Hippocampal formation (tissue), 2 donors: ENCODE data around the gene CD58.
"Not testable (repeated sequence)": the region's sequence is repeated elsewhere in the genome, so short reads cannot be mapped to it uniquely, and the experiment has no call there.

Source experiments
- DNase-seq, 2 donors: peaks; one replicate each; lab custom pipeline; 2025; lab: John Stamatoyannopoulos, UW

The CD58 gene, protein sequence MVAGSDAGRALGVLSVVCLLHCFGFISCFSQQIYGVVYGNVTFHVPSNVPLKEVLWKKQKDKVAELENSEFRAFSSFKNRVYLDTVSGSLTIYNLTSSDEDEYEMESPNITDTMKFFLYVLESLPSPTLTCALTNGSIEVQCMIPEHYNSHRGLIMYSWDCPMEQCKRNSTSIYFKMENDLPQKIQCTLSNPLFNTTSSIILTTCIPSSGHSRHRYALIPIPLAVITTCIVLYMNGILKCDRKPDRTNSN

DNA sequence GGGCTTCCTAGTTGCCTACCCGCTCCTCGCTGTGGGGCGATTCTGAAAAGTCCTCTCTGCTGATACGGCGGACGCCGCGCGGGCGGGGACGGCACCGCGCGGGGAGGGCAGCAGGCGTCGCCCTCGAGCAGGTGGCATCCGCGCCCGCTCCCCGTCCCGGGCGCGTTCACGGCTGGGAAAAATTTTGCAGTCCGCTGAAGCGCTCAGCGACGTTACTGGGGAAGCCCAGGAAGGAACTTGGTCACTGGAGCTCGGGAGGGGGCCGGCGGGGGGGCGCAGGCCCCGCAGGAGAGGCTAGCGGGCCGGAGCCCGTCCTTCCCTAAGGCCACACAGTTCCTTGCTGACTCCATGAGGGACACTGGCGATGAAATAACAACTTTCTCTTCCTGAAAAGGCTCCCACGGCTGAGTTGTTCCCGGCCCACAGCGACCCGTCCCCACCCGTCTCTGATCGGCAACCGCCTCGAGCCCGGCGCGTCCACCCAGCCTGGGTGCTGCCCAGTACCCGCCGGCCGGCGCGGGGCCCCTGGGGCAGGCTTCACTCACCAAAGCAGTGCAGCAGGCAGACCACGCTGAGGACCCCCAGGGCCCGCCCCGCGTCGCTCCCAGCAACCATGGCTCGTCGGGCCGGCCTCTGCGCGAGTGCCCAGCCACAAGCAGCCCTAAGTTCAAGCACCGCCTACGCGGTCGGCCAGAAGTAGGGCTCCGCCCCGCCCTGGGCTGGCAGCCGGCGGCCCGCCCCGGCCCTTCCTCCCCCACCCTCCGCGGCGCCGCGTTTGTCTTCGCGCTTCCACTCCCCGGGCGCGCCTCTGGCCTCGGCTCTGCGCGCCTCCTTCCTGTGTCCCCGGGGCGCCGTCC is at the start of gene CD58:
TSS of gene CD58 (minus strand) at position 669 of the 857 bp plus-strand sequence. CDS start at position 615, 54 bp downstream.
- peak; percentile 51 to 74 for DNase-seq

DNA sequence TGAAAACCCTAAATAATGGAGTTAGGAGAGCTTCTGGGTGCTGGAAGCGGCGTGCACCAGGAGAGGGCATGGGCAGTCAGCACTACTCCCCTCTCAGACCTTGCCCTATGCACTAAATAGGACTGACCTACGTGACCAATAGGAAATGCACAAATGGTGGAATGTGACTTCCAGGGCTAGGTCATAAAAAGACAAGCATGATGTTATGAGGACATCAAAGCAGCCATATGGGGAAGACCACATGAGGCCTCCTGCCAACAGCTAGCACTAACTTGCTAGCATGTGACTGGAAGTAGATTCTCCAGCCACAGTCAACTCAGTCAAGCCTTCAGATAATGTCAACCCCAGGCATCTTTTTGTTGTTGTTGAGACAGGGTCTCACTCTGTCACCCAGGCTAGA is 49.6 kb upstream of the CD58 start:
- not testable (repeated sequence) for DNase-seq

DNA sequence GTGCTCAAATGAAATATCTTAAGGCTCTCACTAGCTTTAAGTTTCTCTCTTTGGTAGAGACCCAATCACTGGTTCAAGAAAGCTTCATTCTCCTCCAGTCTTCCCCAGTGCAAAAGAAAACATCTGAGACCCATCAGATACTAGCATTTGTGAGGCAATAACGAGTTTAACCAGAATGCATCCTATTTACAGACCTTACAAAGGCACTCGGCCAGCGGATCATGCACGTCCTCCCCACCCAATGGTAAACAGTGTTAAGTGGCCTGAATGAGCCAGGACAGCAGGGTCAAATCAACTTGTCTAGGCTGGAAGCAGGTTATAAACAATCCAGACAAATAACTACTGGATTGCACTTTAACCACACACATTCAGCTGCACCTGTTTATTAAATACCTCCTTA is 48.3 kb upstream of the CD58 start:
- DNase-seq: not testable (repeated sequence)

DNA sequence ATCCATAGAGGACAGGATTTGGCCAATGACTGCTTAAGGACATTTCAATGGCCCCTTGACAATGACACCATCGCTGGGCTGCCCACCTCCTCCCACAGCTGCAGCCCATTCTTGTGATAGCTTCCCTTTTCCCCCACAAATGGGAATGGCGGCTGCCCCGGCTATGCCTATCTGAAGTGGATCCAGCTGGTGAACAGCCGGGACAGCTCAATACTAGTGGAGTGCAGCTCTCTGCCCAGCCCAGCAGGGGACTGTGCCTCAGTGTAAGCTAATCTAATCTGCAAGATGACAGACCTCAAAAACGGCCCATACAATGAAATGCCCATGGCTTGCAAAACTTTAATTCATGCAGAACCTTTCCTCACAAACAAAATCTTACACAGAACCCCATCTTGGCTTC is 47.0 kb upstream of the CD58 start:
- DNase-seq: not testable (repeated sequence)

DNA sequence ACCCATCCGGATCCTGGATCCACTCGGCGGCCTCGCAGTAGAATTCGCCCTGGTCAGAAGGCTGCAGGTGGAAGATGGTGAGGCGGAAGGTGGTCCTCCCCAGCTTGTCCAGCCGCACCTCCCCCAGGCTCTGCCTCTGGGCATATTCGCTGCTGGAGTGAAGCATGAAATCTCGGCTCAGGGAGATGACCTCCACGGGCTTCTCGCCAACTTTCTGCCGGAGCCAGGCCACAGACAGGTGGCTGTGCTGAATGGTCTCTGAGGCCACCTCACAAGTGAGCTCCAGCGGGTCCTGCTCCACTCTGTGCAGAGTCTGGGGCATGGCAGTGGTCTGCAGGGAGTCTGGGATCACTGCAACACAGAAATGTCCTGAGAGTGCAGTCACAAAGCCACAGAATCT is 43.0 kb upstream of the CD58 start:
- not testable (repeated sequence) for DNase-seq

DNA sequence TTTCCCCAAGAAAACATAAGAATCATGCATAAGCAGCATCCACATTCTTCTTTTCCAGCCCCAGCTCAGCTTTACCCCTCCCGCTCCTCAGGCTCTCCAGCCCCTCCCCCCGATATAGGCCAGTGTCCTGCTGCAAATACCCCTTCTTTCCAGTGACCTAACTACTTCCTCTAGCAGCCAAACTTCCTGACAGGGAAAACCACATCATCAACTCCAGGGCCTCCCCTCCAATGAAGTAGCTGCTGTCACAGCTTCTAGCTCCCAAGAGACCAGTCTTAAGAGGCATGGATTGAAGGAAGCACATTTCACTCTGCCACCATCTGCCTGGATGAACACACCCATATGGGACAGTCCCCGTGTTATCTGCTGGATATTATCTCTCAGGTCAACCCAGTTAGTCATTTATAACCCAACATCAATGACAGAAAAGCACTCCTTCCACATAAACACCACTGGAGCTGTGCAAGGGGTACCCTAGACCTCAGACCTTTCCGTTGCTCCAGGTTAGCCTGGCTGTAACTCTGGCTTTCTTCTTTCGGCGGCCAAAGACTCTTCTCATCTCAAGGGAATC is 39.1 kb upstream of the CD58 start:
- DNase-seq: not testable (repeated sequence)

DNA sequence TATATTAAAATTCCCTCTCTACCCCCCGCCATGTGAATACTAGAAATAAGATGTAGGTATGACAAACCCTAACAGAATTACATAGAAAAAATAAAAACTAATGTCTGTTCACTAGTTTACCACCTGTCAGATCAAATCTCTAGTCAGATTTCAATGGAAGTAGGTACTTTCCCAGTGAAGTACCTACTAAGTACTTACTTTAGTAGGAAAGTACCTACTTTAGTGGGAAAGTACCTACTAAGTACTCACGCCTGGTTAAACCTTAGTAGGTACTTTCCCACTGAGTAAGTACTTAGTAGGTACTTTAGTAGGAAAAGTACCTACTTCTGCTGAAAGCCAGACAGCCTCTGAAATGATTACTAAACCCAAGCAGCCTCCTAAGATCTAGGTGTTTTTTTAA is 38.0 kb upstream of the CD58 start:
- not testable (repeated sequence) for DNase-seq

DNA sequence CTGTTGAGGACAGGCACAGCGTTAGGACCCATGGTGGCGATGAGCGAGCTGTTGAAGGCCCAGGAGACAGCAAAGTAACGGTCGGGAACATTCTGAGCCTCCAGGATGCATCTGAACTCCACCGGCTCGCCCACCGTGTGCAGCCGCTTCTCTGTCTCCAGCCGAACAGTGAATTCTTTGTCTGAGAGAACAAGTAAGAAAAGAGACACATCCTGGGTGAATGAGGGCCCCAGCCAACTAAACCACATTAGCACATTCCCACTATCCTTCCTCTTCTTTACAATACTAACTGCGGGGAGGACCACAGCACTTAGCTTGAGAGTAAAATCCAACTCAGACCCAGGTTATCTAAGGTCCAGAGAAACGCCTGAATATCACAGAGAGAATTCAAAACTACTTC is 37.3 kb upstream of the CD58 start:
- not testable (repeated sequence) for DNase-seq

DNA sequence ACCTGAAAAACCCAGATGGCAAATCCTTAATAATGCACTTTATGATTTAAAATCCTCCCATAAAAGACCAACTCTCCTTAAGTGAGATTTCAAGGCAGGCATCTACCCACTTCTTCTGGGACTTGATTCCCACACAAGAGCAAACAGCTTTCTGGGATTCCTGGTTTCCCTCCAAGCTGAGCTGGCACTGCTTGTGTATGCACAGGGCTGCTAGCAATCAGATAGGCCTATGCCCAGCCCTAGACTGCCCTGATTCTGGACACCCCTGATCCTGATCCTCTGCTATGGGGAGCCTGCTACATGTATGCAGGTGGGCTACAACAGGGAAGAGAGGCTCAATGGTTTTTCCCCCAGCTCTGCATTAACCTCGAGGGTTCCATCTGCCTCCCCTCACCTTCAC is 36.6 kb upstream of the CD58 start:
- not testable (repeated sequence) for DNase-seq

DNA sequence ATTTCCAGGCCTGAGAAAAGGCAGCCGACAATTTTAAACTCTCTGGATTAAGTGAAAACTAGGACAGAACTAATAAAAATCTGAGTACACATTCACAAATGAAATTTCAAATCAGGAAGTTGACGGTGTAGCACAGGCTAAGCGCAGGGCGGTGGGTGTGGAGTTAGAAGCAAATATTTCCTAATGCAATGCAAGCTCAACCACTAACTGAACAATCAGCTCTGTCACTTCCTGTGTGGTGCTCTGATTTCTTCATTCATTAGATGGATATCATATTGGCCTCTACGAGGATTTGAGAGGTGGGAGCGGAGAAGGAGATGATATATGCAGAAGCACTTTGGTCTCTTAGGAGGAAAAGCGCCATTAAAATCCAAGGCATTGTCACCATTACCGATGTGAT is 35.2 kb upstream of the CD58 start:
- DNase-seq: not testable (repeated sequence)

DNA sequence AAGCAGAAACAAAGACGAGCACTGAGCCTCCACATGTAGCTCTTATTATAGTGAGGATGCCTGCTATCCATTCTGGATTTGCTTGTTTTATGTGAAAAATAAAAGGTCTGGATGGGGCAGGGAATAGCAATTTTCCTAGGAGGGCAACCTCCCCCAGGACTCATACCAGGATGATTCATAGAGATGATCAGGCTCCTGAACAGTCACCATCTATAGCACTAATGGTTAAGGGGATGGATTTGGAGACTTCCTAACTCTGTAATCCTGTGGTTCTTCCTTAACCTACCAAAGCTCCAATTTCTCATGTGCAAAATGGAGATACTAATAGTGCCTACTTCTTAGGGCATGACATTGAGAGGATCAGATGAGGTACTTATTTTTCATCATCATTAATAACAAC is 34.5 kb upstream of the CD58 start:
- no peak for DNase-seq

DNA sequence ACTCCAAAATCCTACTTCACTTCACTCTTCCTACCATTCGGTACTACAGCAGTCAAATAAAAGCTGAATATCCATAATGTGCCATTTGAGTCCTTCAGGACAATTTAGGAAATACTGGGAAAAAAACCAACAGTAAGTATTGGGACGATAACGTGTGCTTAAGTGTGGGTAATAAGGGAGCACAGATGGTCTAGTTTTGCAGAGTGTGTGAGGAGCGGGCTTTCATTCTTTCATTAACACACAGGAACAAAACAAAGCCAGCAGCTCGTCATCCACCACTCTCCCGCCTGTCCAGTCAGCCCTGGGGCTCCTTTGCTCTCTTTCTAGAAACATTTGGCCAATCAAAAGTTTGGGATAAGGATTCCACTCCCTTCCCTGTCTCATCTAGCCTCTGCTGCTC is 33.6 kb upstream of the CD58 start:
- not testable (repeated sequence) for DNase-seq

DNA sequence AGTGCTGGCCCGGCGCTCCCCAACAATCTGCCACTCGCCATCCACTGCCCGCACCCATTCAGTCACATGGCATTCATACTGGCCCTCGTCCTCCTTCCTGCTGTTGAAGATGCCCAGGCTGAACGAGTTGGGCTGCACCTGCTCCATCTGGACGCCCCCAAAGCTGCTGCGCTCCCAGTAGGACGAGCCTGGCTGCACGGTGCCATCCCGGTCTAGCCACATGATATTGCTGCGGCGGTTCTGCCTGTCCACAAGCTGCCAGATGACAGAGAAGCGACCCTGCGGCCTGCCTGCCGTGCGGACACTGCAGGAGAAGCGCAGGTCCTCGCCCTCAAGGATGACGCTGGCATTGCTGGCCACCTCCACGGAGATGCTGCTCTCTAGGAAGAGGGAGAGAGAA is 32.8 kb upstream of the CD58 start:
- DNase-seq: not testable (repeated sequence)

DNA sequence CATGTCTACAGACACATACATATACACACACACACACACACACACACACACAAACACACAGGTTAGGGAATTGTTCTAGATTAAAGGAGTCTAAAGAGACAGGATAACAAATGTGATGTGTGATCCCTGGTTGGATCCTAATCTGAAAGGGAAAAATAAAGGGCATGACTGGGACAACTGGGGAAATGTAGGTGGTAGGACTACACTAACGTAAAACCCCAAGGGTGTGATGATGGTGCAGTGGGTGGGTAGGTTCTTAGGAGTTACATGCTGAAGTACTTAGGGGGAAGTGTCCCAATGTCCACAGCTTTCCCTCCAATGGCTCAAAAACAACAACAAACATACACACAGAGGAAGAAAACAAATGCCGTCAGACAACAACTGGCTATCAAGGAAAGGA is 28.5 kb upstream of the CD58 start:
- not testable (repeated sequence) for DNase-seq

DNA sequence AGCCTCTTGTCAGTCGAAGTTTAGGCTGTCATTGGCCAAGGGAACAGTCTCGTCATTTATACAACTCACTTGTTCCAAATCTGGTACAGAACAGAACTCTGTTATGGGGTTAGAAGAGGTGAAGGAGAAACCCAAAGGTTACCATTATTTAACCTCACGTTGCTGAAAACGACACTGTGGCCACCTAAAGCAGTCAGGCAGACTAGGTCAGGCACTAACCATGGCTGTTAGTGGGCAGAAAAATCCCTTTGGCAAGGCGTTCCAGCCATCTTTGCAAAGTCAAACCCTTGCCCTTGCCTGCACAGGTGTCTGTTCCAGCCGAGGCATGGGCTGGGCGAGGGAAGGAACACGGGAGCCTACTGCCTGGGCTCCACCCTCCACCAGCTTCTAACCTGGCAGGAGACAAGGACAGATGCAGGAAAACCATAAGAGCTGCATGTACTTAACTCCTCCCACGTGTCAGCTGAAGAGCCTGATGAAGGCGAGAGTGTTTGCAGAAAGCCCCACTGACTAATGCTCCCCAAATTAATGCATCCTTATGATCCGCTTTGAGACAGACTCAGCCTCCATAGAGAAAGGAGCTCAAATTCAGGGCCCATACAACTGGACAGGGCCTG is 27.7 kb upstream of the CD58 start:
- not testable (repeated sequence) for DNase-seq

DNA sequence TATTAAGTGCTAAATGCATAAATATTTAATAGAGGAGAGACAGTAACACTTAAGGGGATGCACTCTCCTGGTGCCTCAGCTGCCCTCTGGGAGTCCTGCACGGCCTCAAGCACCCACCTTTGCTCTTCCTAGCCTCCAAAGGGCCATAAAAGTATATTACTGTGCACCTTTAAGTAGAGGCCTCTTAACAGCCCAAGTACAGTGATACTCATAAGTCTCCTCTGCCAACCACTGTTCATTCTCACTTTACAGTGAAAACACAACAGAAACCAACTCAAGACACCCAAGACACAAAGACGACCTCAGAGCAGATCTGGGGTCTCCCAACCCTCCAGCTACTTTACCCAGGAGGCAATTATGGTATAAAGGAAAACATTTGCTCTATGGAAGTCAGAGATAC is 26.6 kb upstream of the CD58 start:
- DNase-seq: not testable (repeated sequence)

DNA sequence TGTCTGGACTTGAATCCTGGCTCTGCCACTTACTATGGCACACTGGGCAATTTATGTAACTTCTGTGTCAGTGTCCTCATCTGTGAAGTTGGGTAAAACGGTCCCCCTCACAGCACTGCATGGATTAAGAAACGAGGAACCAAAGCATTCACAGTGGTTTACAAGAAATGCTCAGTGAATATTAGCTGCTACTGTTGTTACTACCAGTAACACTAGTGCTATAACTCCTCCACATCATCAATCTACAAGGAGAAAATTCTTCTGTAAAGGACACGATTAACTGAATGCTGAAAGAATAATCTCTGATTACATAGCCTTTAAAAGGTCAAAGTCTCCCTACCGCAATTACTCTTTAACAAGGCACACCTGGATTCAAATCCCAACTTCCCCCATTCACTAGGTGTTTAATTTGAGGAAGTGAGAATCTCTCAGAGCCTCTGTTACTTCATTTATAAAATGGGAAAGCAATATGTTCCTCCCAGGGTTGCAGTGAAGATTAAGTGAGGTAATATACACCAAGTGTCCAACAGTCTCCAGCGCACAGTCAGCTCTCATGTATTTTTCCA is 26.0 kb upstream of the CD58 start:
- not testable (repeated sequence) for DNase-seq

DNA sequence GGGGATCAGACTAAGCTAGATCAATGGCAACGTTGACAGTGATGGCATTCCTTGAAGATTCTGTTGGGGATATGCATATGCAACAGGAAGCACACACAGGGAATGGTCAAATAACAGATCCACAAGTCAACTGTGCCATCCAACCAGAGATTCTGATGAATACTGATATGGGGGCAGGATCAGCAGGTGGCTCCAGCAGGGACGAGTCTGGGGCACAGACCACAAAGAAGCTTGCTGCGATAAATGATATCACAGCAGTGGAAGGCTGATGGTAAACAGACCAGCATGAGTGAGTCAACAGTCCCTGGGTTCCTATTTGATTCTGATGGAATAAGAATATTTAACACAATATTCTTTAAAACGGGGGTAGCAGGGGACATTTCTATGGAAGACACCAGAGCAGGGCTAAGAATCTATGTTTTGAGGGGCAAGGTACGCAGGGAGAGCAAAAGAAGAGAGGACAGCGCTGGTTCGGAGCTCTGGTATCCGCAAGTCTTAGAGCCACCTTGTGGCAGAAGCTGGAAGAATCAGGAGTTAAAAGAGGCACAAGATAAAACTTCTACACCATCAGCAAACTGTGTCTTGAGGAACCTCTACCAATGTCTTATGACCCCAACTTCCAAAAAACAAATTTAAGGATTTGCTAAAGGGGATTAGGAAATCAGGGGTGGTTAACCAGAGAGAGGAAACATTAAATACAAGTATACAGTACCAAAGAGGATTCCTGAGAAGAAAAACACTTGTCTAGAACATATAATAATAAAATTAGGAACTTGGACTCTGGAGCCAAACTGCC is 25.3 kb upstream of the CD58 start:
- DNase-seq: peak in 1 of 2 donors; percentile 20

DNA sequence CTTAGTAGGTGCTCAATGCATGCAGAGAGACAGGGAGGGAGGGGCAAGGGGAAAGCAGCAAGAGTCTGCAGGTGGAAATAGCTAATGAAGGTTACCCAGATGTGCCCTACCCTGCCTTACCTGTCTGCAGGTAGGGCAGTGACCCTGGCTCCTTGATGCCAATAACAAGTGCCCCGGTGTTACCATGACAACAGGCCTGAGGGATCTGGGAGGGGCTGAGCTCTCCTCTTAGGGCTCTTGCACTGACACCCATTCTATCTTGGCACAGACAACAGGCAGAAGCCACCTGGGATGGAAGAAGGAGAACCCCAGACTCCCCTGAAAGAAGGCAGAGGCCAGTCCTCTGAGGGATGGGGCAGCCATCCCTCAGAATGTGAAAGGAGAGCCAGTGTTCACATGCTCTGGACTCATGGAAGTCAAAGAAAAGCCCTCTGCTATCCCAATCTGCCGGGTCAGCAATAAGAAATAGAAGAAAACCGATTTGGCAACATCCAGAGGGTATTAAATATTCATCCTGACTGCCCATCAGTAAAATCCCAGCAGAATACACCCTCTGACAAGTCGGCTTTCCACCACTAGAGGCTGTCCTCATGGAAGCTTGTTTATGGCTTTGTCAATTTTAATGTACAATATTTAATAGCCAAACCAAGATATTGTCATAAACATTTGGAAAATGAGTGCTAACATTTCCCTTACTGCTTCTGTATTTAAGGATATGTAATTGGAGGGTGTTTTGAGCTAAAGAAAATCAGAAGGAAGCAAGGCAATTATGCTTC is 24.4 kb upstream of the CD58 start:
- not testable (repeated sequence) for DNase-seq

DNA sequence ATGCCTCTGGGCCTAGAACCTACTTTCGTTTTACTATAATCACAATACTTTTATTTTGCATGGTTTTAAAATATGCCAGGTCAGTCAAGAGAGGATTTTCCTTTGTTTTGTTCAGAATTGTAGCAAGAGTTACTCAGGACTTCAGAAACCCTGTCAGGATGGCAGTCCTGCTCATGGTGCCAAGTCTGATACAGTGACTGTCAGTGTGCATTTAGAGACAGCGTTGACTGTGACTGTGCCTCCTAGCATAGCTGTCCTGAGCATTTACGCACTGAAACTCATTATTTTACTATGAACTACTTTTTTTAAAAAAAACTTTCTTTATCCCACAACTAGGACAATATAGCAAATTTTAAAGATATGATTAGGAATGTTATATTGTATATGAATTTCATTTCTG is 23.2 kb upstream of the CD58 start:
- DNase-seq: not testable (repeated sequence)
